Gastroesophageal sphincter (tissue), 4 donors: ENCODE measurements around the gene REC8. TPM values are rescaled to one million over a fixed set of nuclear protein-coding genes. Genes with fewer than 3 reads are reported as not detected.

Experiments used
- ATAC-seq: fragments of 150-250 bp; one replicate; pipeline ENCODE4 v1.9.1; 2016; ENCODE audit warnings: mild to moderate bottlenecking, moderate library complexity
- H3K27ac ChIP-seq, 4 donors: fragments of 200-600 bp; sonication (generic) in 3 of 4; 1 replicate in 3 of 4; 2 replicates in 1 of 4; pipeline ENCODE4 v1.5.1; 2016 to 2019
- H3K27me3 ChIP-seq: fragments of 200-600 bp; sonication (generic); one replicate; pipeline ENCODE4 v1.5.1; 2019
- H3K36me3 ChIP-seq, 2 donors: fragments of 200-600 bp; sonication (generic); one replicate each; pipeline ENCODE4 v1.5.1; 2019; ENCODE audit warnings: control low read depth in 1 of 2
- H3K4me1 ChIP-seq, 3 donors: fragments of 200-600 bp; sonication (generic); 1 replicate in 2 of 3; 2 replicates in 1 of 3; pipeline ENCODE4 v1.5.1; 2016 to 2019; ENCODE audit warnings: control low read depth in 2 of 3
- H3K4me3 ChIP-seq, 2 donors: fragments of 200-600 bp; sonication (generic); one replicate each; pipeline ENCODE4 v1.5.1; 2019; ENCODE audit warnings: mild to moderate bottlenecking in 1 of 2, moderate library complexity in 1 of 2
- H3K9me3 ChIP-seq, 3 donors: fragments of 200-600 bp; sonication (generic); one replicate each; pipeline ENCODE4 v1.5.1; 2017 to 2019; ENCODE audit warnings: control low read depth in 2 of 3
- EP300 ChIP-seq: sonication (generic); formaldehyde crosslinking; IDR thresholded peaks from one replicate; pipeline ENCODE4 v1.6.1; 2017; ENCODE audit warnings: antibody characterized with exemption, mild to moderate bottlenecking
- POLR2A ChIP-seq, 2 donors: fragments of 450-650 bp; IDR thresholded peaks; one replicate each; pipeline ENCODE4 v1.6.1; 2017; ENCODE audit warnings: antibody characterized with exemption in 2 of 2, mild to moderate bottlenecking in 2 of 2, moderate library complexity in 1 of 2
- POLR2AphosphoS5 ChIP-seq: sonication (generic); formaldehyde crosslinking; IDR thresholded peaks from one replicate; pipeline ENCODE4 v1.6.1; 2017; ENCODE audit warnings: antibody characterized with exemption
- WGBS, 2 donors: methylation state at CpG; one replicate each; pipeline ENCODE4 v1.1.5; 2018; ENCODE audit warnings: low coverage in 1 of 2; 5-methylcytosine and 5-hydroxymethylcytosine counted together
- total RNA-seq, 4 donors: library from RNA; depleted of rRNA; stranded (reverse); fragments of >200 nt; gene quantifications; one replicate each; pipeline ENCODE4 v1.1.0, GENCODE V29; 2016
- TF ChIP-seq, protein P1 (sequence below), 4 experiments: fragments of 200-600 bp in 2 of 4; fragments of 450-650 bp in 2 of 4; sonication (generic) in 1 of 4; IDR thresholded peaks; one replicate each; pipeline ENCODE4 v1.5.1; 2017 to 2019; ENCODE audit warnings: antibody characterized with exemption in 4 of 4, mild to moderate bottlenecking in 2 of 4, moderate library complexity in 2 of 4

REC8 gene
- total RNA-seq, 4 donors from 2014 or later = 1.6 to 8.2 (median 6.8) TPM

DNA sequence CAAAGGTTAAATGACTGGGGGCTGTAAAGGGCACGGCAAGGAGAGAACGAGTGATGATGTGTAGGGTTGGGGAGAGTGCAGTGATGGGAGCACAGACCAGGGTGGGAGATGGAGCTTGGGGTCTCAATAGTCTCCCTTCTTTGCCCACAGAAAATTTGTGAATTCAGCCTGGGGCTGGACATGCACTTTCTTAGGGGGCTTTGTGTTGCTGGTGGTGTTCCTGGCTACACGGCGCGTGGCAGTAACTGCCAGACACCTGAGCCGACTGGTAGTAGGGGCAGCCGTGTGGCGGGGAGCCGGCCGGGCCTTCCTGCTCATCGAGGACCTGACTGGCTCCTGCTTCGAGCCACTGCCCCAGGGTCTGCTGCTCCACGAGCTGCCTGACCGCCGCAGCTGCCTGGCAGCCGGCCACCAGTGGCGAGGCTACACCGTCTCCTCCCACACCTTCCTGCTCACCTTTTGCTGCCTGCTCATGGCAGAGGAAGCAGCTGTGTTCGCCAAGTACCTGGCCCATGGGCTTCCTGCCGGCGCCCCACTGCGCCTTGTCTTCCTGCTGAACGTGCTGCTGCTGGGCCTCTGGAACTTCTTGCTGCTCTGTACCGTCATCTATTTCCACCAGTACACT lies 39.7 kb upstream of the REC8 start:
- ATAC-seq = no peak
- Histone ChIP-seq H3K9me3 (no peaks in the 10 kb centered on the region), H3K36me3 (peaks cover 0 to 3% of the 10 kb centered on the region in 2 donors), H3K4me3 (no peak overlapping the region), H3K27ac (peak overlapping the region in 2 of 4 donors; percentile 58 to 69), H3K4me1 (peaks cover 0 to 35% (median 10%) of the 10 kb centered on the region in 3 donors), H3K27me3 (no peaks in the 10 kb centered on the region)
- TF ChIP-seq, protein P1, sequence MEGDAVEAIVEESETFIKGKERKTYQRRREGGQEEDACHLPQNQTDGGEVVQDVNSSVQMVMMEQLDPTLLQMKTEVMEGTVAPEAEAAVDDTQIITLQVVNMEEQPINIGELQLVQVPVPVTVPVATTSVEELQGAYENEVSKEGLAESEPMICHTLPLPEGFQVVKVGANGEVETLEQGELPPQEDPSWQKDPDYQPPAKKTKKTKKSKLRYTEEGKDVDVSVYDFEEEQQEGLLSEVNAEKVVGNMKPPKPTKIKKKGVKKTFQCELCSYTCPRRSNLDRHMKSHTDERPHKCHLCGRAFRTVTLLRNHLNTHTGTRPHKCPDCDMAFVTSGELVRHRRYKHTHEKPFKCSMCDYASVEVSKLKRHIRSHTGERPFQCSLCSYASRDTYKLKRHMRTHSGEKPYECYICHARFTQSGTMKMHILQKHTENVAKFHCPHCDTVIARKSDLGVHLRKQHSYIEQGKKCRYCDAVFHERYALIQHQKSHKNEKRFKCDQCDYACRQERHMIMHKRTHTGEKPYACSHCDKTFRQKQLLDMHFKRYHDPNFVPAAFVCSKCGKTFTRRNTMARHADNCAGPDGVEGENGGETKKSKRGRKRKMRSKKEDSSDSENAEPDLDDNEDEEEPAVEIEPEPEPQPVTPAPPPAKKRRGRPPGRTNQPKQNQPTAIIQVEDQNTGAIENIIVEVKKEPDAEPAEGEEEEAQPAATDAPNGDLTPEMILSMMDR (IDR thresholded peaks at IDR 0.05) = no peak
- TF ChIP-seq POLR2AphosphoS5 (no peak), POLR2A (IDR thresholded peaks at IDR 0.05) (no peak), EP300 (no peak)
- WGBS, 2 donors = 50 to 62% methylated on average over 2 to 7 of the region's 24 CpGs

DNA sequence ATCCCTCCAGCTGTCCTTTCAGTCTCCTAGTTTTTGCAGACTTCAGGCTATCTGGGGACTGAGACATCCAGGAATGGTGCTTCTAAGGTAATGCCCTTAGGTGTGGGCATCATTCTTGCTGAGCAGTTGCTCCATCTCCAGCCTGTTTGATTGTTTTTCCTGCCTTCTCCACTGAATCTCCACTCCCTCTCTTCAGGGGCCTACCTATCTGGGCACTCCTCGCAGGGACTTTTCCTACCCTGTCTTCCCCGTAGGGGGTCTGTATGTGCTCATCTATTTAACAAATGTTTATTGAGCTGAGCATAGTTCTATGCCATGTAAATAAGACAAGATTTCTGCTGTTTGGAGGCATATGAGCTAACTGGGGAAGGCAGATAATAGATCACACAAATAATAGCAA lies 38.9 kb upstream of the REC8 start:
- no peak overlapping the region for H3K4me3 ChIP-seq
- H3K9me3 ChIP-seq = no peaks in the 10 kb centered on the region
- no peaks in the 10 kb centered on the region for H3K27me3 ChIP-seq
- 90 to 92% methylated on average over 2 of the region's 2 CpGs for WGBS, 2 donors
- no peak overlapping the region for H3K27ac ChIP-seq
- TF ChIP-seq, protein P1 (IDR thresholded peaks at IDR 0.05) = no peak
- TF ChIP-seq POLR2A (IDR thresholded peaks at IDR 0.05) = no peak
- no peak for TF ChIP-seq EP300
- TF ChIP-seq POLR2AphosphoS5 = no peak
- H3K4me1 ChIP-seq = peaks cover 0 to 43% (median 14%) of the 10 kb centered on the region in 3 donors
- peaks cover 0 to 11% of the 10 kb centered on the region in 2 donors for H3K36me3 ChIP-seq
- no peak for ATAC-seq

- 88 to 92% methylated on average over 1 of the region's 1 CpG for WGBS, 2 donors
- no peaks in the 10 kb centered on the region for H3K9me3 ChIP-seq
- no peak overlapping the region for H3K27ac ChIP-seq
- H3K4me3 ChIP-seq = no peak overlapping the region
- H3K36me3 ChIP-seq = peaks cover 0 to 18% of the 10 kb centered on the region in 2 donors
- ATAC-seq = no peak
- no peaks in the 10 kb centered on the region for H3K27me3 ChIP-seq
- H3K4me1 ChIP-seq = peaks cover 0 to 50% (median 14%) of the 10 kb centered on the region in 3 donors
- TF ChIP-seq EP300 (no peak), POLR2AphosphoS5 (no peak)
- TF ChIP-seq, protein P1 (IDR thresholded peaks at IDR 0.05) = no peak
These were observed 38.1 kb upstream of the REC8 start for GRCh38 chr14:24133735-24134134.

DNA sequence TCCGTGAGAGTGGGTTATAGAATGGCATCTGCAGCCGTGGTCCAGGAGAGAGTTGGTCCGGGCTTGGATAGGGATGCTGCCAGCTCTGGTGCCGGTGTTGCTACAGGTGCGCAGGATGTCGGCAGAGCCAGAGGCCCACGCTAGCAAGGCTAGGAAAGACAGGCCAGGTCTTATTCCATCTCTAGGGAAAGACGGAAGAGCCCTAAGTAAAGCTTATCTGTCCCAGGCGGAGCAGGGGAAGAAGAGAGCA lies 36.4 kb upstream of the REC8 start:
- no peak for ATAC-seq
- Histone ChIP-seq H3K27me3 (no peaks in the 10 kb centered on the region), H3K4me1 (peaks cover 0 to 68% (median 28%) of the 10 kb centered on the region in 3 donors), H3K36me3 (peaks cover 0 to 28% of the 10 kb centered on the region in 2 donors), H3K4me3 (peak overlapping the region; percentile 93 to 98), H3K27ac (peak overlapping the region; percentile 60 to 95 (median 93)), H3K9me3 (no peaks in the 10 kb centered on the region)
- 0 to 5% methylated on average over 7 to 9 of the region's 9 CpGs for WGBS, 2 donors
- TF ChIP-seq, protein P1 (IDR thresholded peaks at IDR 0.05) = no peak
- TF ChIP-seq POLR2AphosphoS5 = no peak
- no peak for TF ChIP-seq EP300
- TF ChIP-seq POLR2A (IDR thresholded peaks at IDR 0.05) = no peak
